HepG2 (cell line): Measurements from ENCODE around the gene HEPACAM. TPM values are rescaled to one million over a fixed set of nuclear protein-coding genes. Genes with fewer than 3 reads are reported as not detected.

Experiments
- ELF4 ChIP-seq: sonication (generic); formaldehyde crosslinking; IDR thresholded peaks from 2 replicates; pipeline ENCODE4 v1.5.0; 2020; ENCODE audit warnings: missing genetic modification reagents, mild to moderate bottlenecking, moderate library complexity, borderline replicate concordance
- FLYWCH1 ChIP-seq: sonication (generic); formaldehyde crosslinking; IDR thresholded peaks from 2 replicates; pipeline ENCODE4 v1.8.1; 2023; ENCODE audit warnings: mild to moderate bottlenecking, missing genetic modification reagents
- HMG20A ChIP-seq: IDR thresholded peaks from 2 replicates; pipeline ENCODE4 v1.6.1; 2016; ENCODE audit warnings: borderline replicate concordance
- POLR2A ChIP-seq, 2 experiments: IDR thresholded peaks; 2 replicates each; pipeline ENCODE4 v1.6.1; 2011; ENCODE audit warnings: low read depth in 2 of 2, low read length in 2 of 2, mild to moderate bottlenecking in 1 of 2, moderate library complexity in 1 of 2; ENCODE audit not compliant: insufficient read depth in 1 of 2
- SNAI1 ChIP-seq: sonication (generic); formaldehyde crosslinking; IDR thresholded peaks from 2 replicates; pipeline ENCODE4 v1.5.0; 2020; ENCODE audit warnings: mild to moderate bottlenecking, missing genetic modification reagents, borderline replicate concordance
- SPEN ChIP-seq: sonication (generic); formaldehyde crosslinking; IDR thresholded peaks from 2 replicates; pipeline ENCODE4 v1.5.1; 2020; ENCODE audit warnings: low read depth, mild to moderate bottlenecking, missing genetic modification reagents
- TBX2 ChIP-seq: sonication (generic); formaldehyde crosslinking; IDR thresholded peaks from 2 replicates; pipeline ENCODE4 v1.5.0; 2020; ENCODE audit warnings: missing genetic modification reagents, mild to moderate bottlenecking, borderline replicate concordance
- TEAD3 ChIP-seq: optimal IDR thresholded peaks from 2 replicates; pipeline ENCODE3; 2016; ENCODE audit warnings: borderline replicate concordance
- ZBTB7B ChIP-seq: sonication (generic); formaldehyde crosslinking; IDR thresholded peaks from 2 replicates; pipeline ENCODE4 v1.4.0; 2020; ENCODE audit warnings: missing genetic modification reagents
- ZFY ChIP-seq: sonication (generic); formaldehyde crosslinking; IDR thresholded peaks from 2 replicates; pipeline ENCODE4 v1.4.0; 2020; ENCODE audit warnings: missing genetic modification reagents
- ZNF333 ChIP-seq: sonication (generic); formaldehyde crosslinking; IDR thresholded peaks from 2 replicates; pipeline ENCODE4 v1.4.0; 2020; ENCODE audit warnings: mild to moderate bottlenecking, missing genetic modification reagents, borderline replicate concordance
- ZNF343 ChIP-seq: sonication (generic); formaldehyde crosslinking; IDR thresholded peaks from 2 replicates; pipeline ENCODE4 v1.4.0; 2020; ENCODE audit warnings: mild to moderate bottlenecking, missing genetic modification reagents
- ZNF598 ChIP-seq: sonication (generic); formaldehyde crosslinking; IDR thresholded peaks from 2 replicates; pipeline ENCODE4 v1.5.1; 2020; ENCODE audit warnings: mild to moderate bottlenecking, missing genetic modification reagents, borderline replicate concordance
- polyA plus RNA-seq, 8 experiments: library from polyadenylated mRNA; depleted of rRNA in 3 of 8; stranded (reverse) in 7 of 8; unstranded in 1 of 8; fragments of >200 nt; fragmentation: Illumina TruSeq in 4 of 8; extraction: Trizol in 4 of 8; gene quantifications; 2 replicates each; pipeline versions ENCODE4 v1.2.1 to v1.2.3, GENCODE V29; 2011 to 2016; ENCODE audit warnings: low read depth in 4 of 8, missing spikeins in 1 of 8, mixed read lengths in 1 of 8; ENCODE audit not compliant: insufficient read depth in 1 of 8
- total RNA-seq, 5 experiments: library from RNA; depleted of rRNA; stranded (reverse); fragments of >200 nt; fragmentation: Illumina TruSeq; extraction: Trizol; gene quantifications; 2 replicates each; pipeline ENCODE4 v1.2.3, GENCODE V29; 2016; ENCODE audit warnings: low read depth in 1 of 5
- TF ChIP-seq, protein P1 (sequence below): IDR thresholded peaks from 2 replicates; pipeline ENCODE4 v1.4.0; 2020; ENCODE audit warnings: mild to moderate bottlenecking, missing genetic modification reagents
- TF ChIP-seq, protein P2 (sequence below): sonication (generic); formaldehyde crosslinking; IDR thresholded peaks from 2 replicates; pipeline ENCODE4 v1.4.0; 2020; ENCODE audit warnings: missing genetic modification reagents, mild to moderate bottlenecking, borderline replicate concordance
- TF ChIP-seq, protein P3 (sequence below): sonication (generic); formaldehyde crosslinking; conservative IDR thresholded peaks from 2 replicates; pipeline ENCODE4 v1.4.0; 2020; ENCODE audit warnings: mild to moderate bottlenecking, missing genetic modification reagents, moderate library complexity
- TF ChIP-seq, protein P4 (sequence below): sonication (generic); formaldehyde crosslinking; IDR thresholded peaks from 2 replicates; pipeline ENCODE4 v1.5.0; 2020; ENCODE audit warnings: missing genetic modification reagents

The HEPACAM gene
- total and polyA plus RNA-seq, 2 of the 13 experiments (the other 11 are each of a cell fraction or from before 2014, with no cell fraction given) = 66.9 to 121 TPM

DNA sequence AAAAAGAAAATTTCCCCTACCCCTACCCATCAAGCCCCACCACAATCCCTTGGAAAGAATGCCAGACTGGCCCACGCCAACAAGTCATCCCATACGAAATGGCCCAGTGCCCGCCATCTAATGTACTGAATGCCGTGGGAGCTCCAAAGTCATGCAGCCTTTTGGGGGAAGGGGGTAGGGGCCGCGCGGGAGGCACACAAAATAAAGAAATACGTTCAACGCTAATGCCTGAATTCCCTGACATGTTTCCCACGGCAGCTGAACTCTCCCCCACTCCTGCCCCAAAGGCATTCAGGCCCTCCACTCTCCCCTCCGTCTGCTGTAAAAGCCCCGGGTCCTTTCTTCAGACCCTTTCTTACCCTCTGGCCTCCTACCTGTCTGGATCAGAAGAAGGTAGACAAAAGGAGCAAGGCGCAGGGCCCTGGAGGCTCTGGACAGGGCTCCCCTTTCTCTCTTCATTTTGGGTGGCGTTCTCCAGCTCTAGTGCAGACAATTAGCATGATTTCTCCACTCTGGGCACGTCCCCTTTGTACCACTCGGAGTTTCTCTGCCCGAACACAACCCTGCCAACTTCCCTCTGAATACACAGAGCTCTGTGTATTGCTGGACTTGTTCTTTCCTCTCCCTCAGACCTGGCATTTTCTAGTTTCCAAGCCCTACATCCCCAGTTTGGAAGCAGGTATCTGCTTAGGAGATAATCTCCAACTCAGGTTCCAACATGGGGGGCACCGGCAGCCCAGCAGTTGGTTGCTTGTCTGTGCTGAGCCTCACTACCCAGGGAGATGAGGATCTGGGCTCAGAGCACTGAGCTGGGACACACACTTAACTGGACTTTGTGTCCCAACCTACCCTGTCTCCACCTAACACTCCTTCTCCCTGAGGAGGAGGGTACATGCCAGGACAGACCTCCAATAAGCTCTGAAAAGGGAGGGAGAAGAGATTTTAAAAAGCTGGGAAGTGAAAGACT is at the start of gene HEPACAM (continued):
- TF ChIP-seq ZNF343 (CRISPR knock-in tag) = no peak
- TF ChIP-seq ZNF333 = no peak
- TF ChIP-seq, protein P1, sequence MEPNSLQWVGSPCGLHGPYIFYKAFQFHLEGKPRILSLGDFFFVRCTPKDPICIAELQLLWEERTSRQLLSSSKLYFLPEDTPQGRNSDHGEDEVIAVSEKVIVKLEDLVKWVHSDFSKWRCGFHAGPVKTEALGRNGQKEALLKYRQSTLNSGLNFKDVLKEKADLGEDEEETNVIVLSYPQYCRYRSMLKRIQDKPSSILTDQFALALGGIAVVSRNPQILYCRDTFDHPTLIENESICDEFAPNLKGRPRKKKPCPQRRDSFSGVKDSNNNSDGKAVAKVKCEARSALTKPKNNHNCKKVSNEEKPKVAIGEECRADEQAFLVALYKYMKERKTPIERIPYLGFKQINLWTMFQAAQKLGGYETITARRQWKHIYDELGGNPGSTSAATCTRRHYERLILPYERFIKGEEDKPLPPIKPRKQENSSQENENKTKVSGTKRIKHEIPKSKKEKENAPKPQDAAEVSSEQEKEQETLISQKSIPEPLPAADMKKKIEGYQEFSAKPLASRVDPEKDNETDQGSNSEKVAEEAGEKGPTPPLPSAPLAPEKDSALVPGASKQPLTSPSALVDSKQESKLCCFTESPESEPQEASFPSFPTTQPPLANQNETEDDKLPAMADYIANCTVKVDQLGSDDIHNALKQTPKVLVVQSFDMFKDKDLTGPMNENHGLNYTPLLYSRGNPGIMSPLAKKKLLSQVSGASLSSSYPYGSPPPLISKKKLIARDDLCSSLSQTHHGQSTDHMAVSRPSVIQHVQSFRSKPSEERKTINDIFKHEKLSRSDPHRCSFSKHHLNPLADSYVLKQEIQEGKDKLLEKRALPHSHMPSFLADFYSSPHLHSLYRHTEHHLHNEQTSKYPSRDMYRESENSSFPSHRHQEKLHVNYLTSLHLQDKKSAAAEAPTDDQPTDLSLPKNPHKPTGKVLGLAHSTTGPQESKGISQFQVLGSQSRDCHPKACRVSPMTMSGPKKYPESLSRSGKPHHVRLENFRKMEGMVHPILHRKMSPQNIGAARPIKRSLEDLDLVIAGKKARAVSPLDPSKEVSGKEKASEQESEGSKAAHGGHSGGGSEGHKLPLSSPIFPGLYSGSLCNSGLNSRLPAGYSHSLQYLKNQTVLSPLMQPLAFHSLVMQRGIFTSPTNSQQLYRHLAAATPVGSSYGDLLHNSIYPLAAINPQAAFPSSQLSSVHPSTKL = peak; percentile 11; the same call in 1 of the 2 replicates
- no peak for TF ChIP-seq ELF4 (CRISPR knock-in tag)
- TF ChIP-seq FLYWCH1 (CRISPR knock-in tag) = 0 out of 2 replicates have a peak, but pooled peaks have one; percentile 60
- TF ChIP-seq HMG20A (CRISPR knock-in tag) = 0 out of 2 replicates have a peak, but pooled peaks have one; percentile 13
- 0 out of 2 replicates have a peak, but pooled peaks have one; percentile 11 for TF ChIP-seq SPEN
- TF ChIP-seq ZBTB7B (CRISPR knock-in tag) = 0 out of 2 replicates have a peak, but pooled peaks have one; percentile 19
- TF ChIP-seq, protein P2, sequence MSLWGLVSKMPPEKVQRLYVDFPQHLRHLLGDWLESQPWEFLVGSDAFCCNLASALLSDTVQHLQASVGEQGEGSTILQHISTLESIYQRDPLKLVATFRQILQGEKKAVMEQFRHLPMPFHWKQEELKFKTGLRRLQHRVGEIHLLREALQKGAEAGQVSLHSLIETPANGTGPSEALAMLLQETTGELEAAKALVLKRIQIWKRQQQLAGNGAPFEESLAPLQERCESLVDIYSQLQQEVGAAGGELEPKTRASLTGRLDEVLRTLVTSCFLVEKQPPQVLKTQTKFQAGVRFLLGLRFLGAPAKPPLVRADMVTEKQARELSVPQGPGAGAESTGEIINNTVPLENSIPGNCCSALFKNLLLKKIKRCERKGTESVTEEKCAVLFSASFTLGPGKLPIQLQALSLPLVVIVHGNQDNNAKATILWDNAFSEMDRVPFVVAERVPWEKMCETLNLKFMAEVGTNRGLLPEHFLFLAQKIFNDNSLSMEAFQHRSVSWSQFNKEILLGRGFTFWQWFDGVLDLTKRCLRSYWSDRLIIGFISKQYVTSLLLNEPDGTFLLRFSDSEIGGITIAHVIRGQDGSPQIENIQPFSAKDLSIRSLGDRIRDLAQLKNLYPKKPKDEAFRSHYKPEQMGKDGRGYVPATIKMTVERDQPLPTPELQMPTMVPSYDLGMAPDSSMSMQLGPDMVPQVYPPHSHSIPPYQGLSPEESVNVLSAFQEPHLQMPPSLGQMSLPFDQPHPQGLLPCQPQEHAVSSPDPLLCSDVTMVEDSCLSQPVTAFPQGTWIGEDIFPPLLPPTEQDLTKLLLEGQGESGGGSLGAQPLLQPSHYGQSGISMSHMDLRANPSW (CRISPR knock-in tag) = no peak
- TF ChIP-seq TEAD3 (CRISPR knock-in tag) = no peak
- peak; percentile 31; the same call in 1 of the 2 replicates for TF ChIP-seq ZNF598 (CRISPR knock-in tag)
- peak in 1 of 2 experiments; percentile 81; a peak in 2 of 4 replicates for TF ChIP-seq POLR2A (IDR thresholded peaks at IDR 0.05; ENCODE audit: insufficient read depth in 1 of 2, low read depth in 2 of 2, low read length in 2 of 2)
- 0 out of 2 replicates have a peak, but pooled peaks have one; percentile 5 for TF ChIP-seq ZFY (CRISPR knock-in tag)
- no peak for TF ChIP-seq TBX2 (CRISPR knock-in tag)
- TF ChIP-seq, protein P3, sequence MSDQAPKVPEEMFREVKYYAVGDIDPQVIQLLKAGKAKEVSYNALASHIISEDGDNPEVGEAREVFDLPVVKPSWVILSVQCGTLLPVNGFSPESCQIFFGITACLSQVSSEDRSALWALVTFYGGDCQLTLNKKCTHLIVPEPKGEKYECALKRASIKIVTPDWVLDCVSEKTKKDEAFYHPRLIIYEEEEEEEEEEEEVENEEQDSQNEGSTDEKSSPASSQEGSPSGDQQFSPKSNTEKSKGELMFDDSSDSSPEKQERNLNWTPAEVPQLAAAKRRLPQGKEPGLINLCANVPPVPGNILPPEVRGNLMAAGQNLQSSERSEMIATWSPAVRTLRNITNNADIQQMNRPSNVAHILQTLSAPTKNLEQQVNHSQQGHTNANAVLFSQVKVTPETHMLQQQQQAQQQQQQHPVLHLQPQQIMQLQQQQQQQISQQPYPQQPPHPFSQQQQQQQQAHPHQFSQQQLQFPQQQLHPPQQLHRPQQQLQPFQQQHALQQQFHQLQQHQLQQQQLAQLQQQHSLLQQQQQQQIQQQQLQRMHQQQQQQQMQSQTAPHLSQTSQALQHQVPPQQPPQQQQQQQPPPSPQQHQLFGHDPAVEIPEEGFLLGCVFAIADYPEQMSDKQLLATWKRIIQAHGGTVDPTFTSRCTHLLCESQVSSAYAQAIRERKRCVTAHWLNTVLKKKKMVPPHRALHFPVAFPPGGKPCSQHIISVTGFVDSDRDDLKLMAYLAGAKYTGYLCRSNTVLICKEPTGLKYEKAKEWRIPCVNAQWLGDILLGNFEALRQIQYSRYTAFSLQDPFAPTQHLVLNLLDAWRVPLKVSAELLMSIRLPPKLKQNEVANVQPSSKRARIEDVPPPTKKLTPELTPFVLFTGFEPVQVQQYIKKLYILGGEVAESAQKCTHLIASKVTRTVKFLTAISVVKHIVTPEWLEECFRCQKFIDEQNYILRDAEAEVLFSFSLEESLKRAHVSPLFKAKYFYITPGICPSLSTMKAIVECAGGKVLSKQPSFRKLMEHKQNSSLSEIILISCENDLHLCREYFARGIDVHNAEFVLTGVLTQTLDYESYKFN (CRISPR knock-in tag) = no peak; the same call in 1 of the 2 replicates
- no peak for TF ChIP-seq SNAI1
- TF ChIP-seq, protein P4, sequence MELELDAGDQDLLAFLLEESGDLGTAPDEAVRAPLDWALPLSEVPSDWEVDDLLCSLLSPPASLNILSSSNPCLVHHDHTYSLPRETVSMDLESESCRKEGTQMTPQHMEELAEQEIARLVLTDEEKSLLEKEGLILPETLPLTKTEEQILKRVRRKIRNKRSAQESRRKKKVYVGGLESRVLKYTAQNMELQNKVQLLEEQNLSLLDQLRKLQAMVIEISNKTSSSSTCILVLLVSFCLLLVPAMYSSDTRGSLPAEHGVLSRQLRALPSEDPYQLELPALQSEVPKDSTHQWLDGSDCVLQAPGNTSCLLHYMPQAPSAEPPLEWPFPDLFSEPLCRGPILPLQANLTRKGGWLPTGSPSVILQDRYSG (CRISPR knock-in tag) = 0 out of 2 replicates have a peak, but pooled peaks have one; percentile 40
